Brain microvascular endothelial cell (primary cell): Measurements from ENCODE around the gene TMEM52.

Experiments used
- DNase-seq: peaks from one replicate; pipeline ENCODE4 v3.0.0-alpha.2; 2020
- H3K27ac ChIP-seq: fragments of 250-450 bp; sonication (Bioruptor Pico); 2 replicates; pipeline ENCODE4 v1.5.1; 2020; ENCODE audit warnings: mild to moderate bottlenecking, moderate library complexity
- H3K27me3 ChIP-seq: fragments of 250-450 bp; sonication (Bioruptor Pico); replicated peaks from 2 replicates; pipeline ENCODE4 v1.5.1; 2020; ENCODE audit warnings: mild to moderate bottlenecking
- H3K36me3 ChIP-seq: fragments of 250-450 bp; sonication (Bioruptor Pico); replicated peaks from 2 replicates; pipeline ENCODE4 v1.5.1; 2020; ENCODE audit warnings: mild to moderate bottlenecking
- H3K4me3 ChIP-seq: 2 replicates; pipeline ENCODE4 v1.5.1; 2011; ENCODE audit warnings: low read depth, mild to moderate bottlenecking, control low read depth, low read length, moderate library complexity
- in situ Hi-C: cut with HindIII; loops from 2 replicates; pipeline ENCODE4 v1.10.0; 2017; ENCODE audit warnings: low sequenced_read_pairs, low pct_ligation_motif_present
- TF ChIP-seq, protein P1 (sequence below): IDR thresholded peaks from 2 replicates; pipeline ENCODE4 v1.5.1; 2011; ENCODE audit warnings: low read depth, mild to moderate bottlenecking, moderate library complexity, low read length, control low read depth, inconsistent platforms; ENCODE audit errors: missing control alignments

TMEM52 gene

DNA sequence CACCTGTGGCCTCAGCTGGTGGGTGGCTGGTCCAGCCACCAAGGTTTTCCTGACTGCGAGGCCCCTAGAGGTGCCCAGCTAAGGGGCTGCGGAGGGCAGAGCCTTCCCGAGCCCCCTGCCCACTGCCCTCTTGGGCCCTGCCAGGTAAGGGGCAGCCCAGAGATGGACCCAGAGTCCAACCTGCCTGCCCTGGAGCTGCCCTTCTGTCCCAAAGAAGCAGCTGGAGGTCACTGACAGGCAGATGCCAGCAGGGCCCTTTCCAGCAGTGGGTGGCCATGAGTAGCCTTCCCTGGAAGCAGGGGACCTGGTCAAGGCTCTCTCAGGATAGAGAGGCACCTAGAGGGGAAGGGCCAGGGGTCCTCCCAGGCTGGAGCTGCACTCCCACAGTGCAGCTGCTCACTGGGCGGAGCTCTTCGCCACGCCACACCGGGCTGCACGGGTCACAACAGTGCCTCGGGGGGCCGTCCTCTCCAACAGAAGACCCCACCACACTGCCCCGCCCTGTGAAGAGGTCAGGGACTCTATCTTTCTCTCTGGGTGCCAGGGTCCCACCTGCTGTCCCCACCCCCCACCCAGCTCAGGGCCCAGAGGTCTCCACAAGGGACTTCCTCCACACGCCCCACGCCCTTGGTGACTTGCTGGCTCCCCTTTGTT, 17.3 kb downstream of the TMEM52 start:
- no peak overlapping the region for H3K4me3 ChIP-seq
- no peak overlapping the region for H3K27ac ChIP-seq
- in situ Hi-C loops = no loop called here
- no peaks in the 10 kb centered on the region for H3K27me3 ChIP-seq
- TF ChIP-seq, protein P1, sequence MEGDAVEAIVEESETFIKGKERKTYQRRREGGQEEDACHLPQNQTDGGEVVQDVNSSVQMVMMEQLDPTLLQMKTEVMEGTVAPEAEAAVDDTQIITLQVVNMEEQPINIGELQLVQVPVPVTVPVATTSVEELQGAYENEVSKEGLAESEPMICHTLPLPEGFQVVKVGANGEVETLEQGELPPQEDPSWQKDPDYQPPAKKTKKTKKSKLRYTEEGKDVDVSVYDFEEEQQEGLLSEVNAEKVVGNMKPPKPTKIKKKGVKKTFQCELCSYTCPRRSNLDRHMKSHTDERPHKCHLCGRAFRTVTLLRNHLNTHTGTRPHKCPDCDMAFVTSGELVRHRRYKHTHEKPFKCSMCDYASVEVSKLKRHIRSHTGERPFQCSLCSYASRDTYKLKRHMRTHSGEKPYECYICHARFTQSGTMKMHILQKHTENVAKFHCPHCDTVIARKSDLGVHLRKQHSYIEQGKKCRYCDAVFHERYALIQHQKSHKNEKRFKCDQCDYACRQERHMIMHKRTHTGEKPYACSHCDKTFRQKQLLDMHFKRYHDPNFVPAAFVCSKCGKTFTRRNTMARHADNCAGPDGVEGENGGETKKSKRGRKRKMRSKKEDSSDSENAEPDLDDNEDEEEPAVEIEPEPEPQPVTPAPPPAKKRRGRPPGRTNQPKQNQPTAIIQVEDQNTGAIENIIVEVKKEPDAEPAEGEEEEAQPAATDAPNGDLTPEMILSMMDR = no peak
- H3K36me3 ChIP-seq = no peaks in the 10 kb centered on the region
- no peak for DNase-seq

DNA sequence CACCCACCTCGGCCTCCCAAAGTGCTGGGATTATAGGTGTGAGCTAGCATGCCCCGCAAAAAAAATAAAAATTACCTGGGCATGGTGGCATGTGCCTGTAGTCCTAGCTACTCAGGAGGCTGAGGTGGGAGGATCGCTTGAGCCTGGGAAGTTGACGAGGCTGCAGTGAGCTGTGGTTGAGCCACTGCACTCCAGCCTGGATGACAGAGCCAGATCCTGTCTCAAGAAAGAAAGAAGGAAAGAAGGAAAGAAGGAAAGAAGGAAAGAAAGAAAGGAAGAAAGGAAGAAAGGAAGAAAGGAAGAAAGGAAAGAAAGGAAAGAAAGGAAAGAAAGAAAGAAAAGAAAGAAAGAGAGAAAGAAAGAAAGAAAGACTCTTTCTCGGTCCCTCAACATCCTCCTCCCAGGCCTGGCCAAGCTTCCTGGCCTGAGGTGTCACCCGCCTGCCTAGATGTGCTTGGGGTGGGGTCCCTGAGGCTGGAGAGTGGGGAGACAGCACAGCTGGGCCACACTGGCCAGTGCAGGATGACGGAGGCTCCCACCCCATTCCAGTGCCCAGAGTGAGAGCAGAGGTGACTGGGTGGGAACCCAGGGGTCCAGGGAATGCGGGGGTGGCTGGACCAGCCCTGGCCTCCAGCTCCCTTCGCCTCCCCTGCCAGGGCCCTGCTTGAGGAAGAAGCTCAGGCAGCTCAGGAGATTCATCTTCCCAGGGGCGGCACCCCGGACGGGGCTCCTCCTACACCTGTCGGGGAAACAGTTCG, 18.0 kb downstream of the TMEM52 start:
- no peak overlapping the region for H3K27ac ChIP-seq
- no peaks in the 10 kb centered on the region for H3K36me3 ChIP-seq
- H3K4me3 ChIP-seq = no peak overlapping the region
- in situ Hi-C loops = no loop called here
- no peak for DNase-seq
- H3K27me3 ChIP-seq = no peaks in the 10 kb centered on the region
- TF ChIP-seq, protein P1 = no peak

DNA sequence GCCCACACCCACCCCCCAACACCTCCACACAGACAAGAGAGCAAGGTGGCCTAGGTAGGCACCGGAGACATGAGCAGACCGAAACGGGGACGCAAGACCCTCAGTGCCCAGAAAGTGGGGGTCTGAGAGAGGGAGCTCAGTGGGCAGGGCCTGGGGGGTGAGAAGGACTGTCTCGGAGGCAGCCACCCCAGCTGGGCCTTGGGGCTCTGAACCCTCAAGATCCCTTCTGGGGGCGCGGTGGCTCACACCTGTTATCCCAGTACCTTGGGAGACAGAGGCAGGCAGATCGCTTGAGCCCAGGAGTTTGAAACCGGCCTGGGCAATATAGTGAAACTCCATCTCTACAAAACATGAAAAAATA, 19.1 kb downstream of the TMEM52 start:
- in situ Hi-C loops = no loop called here
- no peak overlapping the region for H3K4me3 ChIP-seq
- no peaks in the 10 kb centered on the region for H3K36me3 ChIP-seq
- TF ChIP-seq, protein P1 = no peak
- no peaks in the 10 kb centered on the region for H3K27me3 ChIP-seq
- no peak overlapping the region for H3K27ac ChIP-seq
- no peak for DNase-seq

DNA sequence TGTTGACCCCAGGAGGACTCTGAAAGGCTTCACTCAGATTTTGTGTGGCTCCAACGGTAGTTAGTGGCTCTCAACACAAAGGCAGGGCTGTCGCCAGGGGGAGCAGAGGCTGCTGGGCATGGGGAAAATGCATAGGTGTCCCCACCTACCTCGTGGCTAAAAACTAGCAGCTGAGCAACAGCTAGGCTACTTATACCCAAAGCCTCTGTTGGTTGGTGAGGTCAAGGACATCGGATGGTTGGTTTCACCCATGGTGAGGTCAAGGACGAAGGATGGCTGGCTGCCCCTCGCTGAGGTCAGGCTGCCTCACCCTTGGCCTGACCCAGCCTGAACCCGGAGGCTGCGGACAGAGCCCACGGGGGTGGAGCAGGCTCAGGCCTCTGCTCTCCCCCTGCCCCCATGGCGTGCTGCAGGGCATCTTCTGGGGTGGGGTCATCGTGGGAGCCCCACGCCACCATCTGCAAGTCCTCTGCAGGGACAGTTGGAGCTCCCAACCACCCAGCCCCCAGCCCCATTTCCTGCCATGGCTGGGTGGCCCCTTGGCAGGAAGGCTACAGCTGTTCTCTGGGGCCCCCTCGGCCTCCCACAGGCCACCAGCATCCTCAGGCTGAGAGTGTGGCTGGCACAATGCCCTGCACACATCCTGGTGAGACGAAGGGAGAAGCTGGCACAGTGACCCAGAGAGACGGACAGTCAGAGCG, 19.7 kb downstream of the TMEM52 start:
- in situ Hi-C loops = no loop called here
- no peaks in the 10 kb centered on the region for H3K36me3 ChIP-seq
- H3K27ac ChIP-seq = no peak overlapping the region
- DNase-seq = no peak
- H3K27me3 ChIP-seq = no peaks in the 10 kb centered on the region
- TF ChIP-seq, protein P1 = peak; percentile 30
- H3K4me3 ChIP-seq = no peak overlapping the region

DNA sequence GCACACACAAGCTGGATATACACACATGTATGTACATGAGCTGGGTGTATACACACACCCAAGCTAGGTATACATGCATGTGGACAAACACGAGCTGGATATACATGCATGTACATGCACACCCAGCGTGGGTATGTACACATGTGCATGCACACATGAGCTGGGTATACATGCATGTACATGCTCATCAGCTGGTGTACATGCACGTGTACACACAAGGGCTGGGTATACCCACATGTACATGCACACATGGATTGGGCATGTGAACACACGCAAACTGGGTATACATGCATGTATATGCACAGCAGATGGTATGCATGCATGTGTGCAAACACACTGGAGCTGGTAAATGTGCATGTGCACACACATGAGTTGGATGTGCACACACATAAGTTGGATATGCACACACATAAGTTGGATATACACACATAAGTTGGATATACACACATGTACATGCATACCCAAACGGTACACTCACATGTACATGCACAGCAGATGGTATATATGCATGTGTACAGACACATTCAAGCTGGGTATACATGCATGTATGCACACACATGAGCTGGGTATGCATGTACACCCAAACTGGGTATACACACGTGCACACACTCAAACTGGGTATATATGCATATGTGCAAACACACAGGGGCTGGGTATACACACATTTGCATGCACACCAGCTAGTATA, 20.7 kb downstream of the TMEM52 start:
- Histone ChIP-seq H3K27ac (no peak overlapping the region), H3K36me3 (no peaks in the 10 kb centered on the region), H3K27me3 (no peaks in the 10 kb centered on the region), H3K4me3 (no peak overlapping the region)
- TF ChIP-seq, protein P1 = no peak
- DNase-seq = no peak
- in situ Hi-C loops = no loop called here
